Measurements from ENCODE around the gene NUDT5. TPM values are rescaled to one million over a fixed set of nuclear protein-coding genes. Genes with fewer than 3 reads are reported as not detected.

The NUDT5 gene
- polyA plus RNA-seq, 1 donor from 2014 or later, result 44.2 TPM

DNA sequence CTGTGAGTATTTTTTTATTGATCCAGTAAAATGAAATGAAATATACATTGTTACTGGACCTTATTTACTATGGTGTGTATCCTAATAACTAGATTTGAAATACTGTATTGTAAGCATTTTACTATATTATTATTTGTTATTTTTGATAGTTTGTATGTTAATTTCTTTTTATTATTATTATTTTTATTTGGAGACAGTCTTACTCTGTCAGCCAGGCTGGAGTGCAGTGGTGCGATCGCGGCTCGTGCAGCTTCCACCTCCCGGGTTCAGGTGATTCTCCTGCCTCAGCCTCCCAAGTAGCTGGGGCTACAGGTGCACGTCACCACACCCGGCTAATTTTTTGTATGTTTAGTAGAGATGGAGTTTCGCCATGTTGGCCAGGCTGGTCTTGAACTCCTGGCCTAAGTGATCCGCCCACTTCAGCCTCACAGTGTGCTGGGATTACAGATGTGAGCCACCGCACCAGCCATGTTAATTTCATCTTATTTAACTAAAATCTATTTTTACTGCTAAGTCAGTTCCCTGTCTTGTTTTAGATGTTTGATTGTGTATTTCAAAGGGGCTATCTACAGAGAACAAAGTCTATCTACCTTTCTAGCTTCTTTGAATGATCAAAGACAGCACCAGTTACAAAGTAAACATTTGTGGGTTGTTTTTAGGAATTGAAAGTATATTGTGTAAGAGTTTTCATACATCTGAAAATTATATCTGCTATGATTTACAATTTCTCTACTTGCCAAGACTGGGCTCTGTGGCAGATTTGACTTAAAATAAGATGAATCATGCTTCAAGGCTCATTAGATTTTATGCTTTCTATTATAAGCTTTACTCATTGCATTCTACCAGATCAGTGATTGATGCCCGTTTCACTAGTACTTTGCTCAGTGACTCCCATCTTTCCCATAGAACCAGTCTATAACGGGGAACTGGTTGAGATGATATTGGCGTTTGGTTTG, 41.9 kb upstream of the NUDT5 start:
- Histone ChIP-seq H4K20me1 (ENCODE audit: insufficient read depth) (no peaks in the 10 kb centered on the region), H3K36me3 (ENCODE audit: insufficient read depth, low read length) (peaks cover 4% of the 10 kb centered on the region), H3K9me2 (ENCODE audit: insufficient read depth, low read length) (no peaks in the 10 kb centered on the region), H2AFZ (ENCODE audit: low read depth, low read length) (no peak overlapping the region), H3K79me2 (replicated peaks; ENCODE audit: insufficient read depth, low read length) (no peaks in the 10 kb centered on the region), H3K4me3 (ENCODE audit: low read length) (no peak overlapping the region), H3K27me3 (ENCODE audit: insufficient read depth, low read depth, low read length) (no peaks in the 10 kb centered on the region), H3K27ac (ENCODE audit: low read length) (no peak overlapping the region), H3K4me2 (ENCODE audit: low read length) (no peak overlapping the region), H3K9ac (ENCODE audit: low read length) (no peak overlapping the region), H3K9me3 (ENCODE audit: low read length) (no peaks in the 10 kb centered on the region), H3F3A (ENCODE audit: insufficient read depth, low read length, poor library complexity, severe bottlenecking) (no peaks in the 10 kb centered on the region)
- TF ChIP-seq CTCF (IDR thresholded peaks at IDR 0.05; ENCODE audit: poor library complexity, severe bottlenecking) (no peak), TAF1 (IDR thresholded peaks at IDR 0.05; ENCODE audit: low read depth) (no peak), POLR2AphosphoS5 (IDR thresholded peaks at IDR 0.05) (no peak), RAD21 (conservative IDR thresholded peaks at IDR 0.05) (no peak), EZH2 (IDR thresholded peaks at IDR 0.05; ENCODE audit: borderline replicate concordance, insufficient read depth, low read length, poor library complexity, severe bottlenecking) (no peak), EP300 (conservative IDR thresholded peaks at IDR 0.05; ENCODE audit: poor library complexity, severe bottlenecking) (no peak), SMC3 (conservative IDR thresholded peaks at IDR 0.05; ENCODE audit: poor library complexity) (no peak), MXI1 (conservative IDR thresholded peaks at IDR 0.05; ENCODE audit: poor library complexity, severe bottlenecking) (no peak)
- TF ChIP-seq, protein P1, sequence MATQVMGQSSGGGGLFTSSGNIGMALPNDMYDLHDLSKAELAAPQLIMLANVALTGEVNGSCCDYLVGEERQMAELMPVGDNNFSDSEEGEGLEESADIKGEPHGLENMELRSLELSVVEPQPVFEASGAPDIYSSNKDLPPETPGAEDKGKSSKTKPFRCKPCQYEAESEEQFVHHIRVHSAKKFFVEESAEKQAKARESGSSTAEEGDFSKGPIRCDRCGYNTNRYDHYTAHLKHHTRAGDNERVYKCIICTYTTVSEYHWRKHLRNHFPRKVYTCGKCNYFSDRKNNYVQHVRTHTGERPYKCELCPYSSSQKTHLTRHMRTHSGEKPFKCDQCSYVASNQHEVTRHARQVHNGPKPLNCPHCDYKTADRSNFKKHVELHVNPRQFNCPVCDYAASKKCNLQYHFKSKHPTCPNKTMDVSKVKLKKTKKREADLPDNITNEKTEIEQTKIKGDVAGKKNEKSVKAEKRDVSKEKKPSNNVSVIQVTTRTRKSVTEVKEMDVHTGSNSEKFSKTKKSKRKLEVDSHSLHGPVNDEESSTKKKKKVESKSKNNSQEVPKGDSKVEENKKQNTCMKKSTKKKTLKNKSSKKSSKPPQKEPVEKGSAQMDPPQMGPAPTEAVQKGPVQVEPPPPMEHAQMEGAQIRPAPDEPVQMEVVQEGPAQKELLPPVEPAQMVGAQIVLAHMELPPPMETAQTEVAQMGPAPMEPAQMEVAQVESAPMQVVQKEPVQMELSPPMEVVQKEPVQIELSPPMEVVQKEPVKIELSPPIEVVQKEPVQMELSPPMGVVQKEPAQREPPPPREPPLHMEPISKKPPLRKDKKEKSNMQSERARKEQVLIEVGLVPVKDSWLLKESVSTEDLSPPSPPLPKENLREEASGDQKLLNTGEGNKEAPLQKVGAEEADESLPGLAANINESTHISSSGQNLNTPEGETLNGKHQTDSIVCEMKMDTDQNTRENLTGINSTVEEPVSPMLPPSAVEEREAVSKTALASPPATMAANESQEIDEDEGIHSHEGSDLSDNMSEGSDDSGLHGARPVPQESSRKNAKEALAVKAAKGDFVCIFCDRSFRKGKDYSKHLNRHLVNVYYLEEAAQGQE (IDR thresholded peaks at IDR 0.05; ENCODE audit: borderline replicate concordance), result no peak

- Histone ChIP-seq H3K9me3 (ENCODE audit: low read length) (no peaks in the 10 kb centered on the region), H3K27me3 (ENCODE audit: insufficient read depth, low read depth, low read length) (no peaks in the 10 kb centered on the region), H3K27ac (ENCODE audit: low read length) (no peak overlapping the region), H2AFZ (ENCODE audit: low read depth, low read length) (no peak overlapping the region), H3K4me3 (ENCODE audit: low read length) (no peak overlapping the region), H3K9ac (ENCODE audit: low read length) (no peak overlapping the region), H3K79me2 (replicated peaks; ENCODE audit: insufficient read depth, low read length) (no peaks in the 10 kb centered on the region), H3K36me3 (ENCODE audit: insufficient read depth, low read length) (peaks cover 4% of the 10 kb centered on the region), H3K4me2 (ENCODE audit: low read length) (no peak overlapping the region), H3K9me2 (ENCODE audit: insufficient read depth, low read length) (no peaks in the 10 kb centered on the region), H4K20me1 (ENCODE audit: insufficient read depth) (no peaks in the 10 kb centered on the region), H3F3A (ENCODE audit: insufficient read depth, low read length, poor library complexity, severe bottlenecking) (no peaks in the 10 kb centered on the region)
- TF ChIP-seq POLR2AphosphoS5 (IDR thresholded peaks at IDR 0.05) (no peak), EP300 (conservative IDR thresholded peaks at IDR 0.05; ENCODE audit: poor library complexity, severe bottlenecking) (no peak), SMC3 (conservative IDR thresholded peaks at IDR 0.05; ENCODE audit: poor library complexity) (no peak), EZH2 (IDR thresholded peaks at IDR 0.05; ENCODE audit: borderline replicate concordance, insufficient read depth, low read length, poor library complexity, severe bottlenecking) (no peak), RAD21 (conservative IDR thresholded peaks at IDR 0.05) (no peak)
- TF ChIP-seq, protein P1 (IDR thresholded peaks at IDR 0.05; ENCODE audit: borderline replicate concordance), result no peak
These were observed 40.1 kb upstream of the NUDT5 start for GRCh38 chr10:12235796-12236195.
